Endothelial cell of umbilical vein (primary cell): ENCODE results near the gene COL19A1. TPM values are rescaled to one million over a fixed set of nuclear protein-coding genes. Genes with fewer than 3 reads are reported as not detected.

Source experiments
- BruUV-seq: library from RNA; stranded (reverse); fragments of 400-500 nt; replicated peaks from 2 replicates; lab custom pipeline; 2021; lab: Mats Ljungman, UMichigan
- CTCF ChIA-PET: fragments of 300-600, 350-600 bp; sonication (Branson Sonifier 250); formaldehyde crosslinking; loops from one replicate; lab custom pipeline; 2021; ENCODE audit warnings: antibody characterized with exemption, inconsistent platforms; lab: Charles Lee
- POLR2A ChIA-PET: fragments of 300-600, 350-600 bp; sonication (Branson Sonifier 250); formaldehyde crosslinking; loops from one replicate; lab custom pipeline; 2021; ENCODE audit warnings: antibody characterized with exemption, inconsistent platforms; lab: Charles Lee
- DNase-seq: peaks from one replicate; pipeline ENCODE4 v3.0.0-alpha.2; 2011; ENCODE audit warnings: low read depth, low spot score
- FAIRE-seq: peaks from 2 replicates; lab custom pipeline; 2011; peaks lifted over from hg19 to GRCh38; lab: Jason Lieb, UNC
- H2AFZ ChIP-seq: 2 replicates; pipeline ENCODE4 v1.6.0; 2012; ENCODE audit warnings: low read depth, low read length, control low read depth, inconsistent platforms
- H3K27ac ChIP-seq: 2 replicates; pipeline ENCODE4 v1.5.1; 2011; ENCODE audit warnings: low read depth, mild to moderate bottlenecking, control low read depth, low read length, moderate library complexity; ENCODE audit not compliant: insufficient read depth
- H3K27me3 ChIP-seq, 2 experiments: 2 replicates each; pipeline versions ENCODE4 v1.6.0 to v1.6.1; 2011; ENCODE audit warnings: low read length in 2 of 2, mixed read lengths in 1 of 2; ENCODE audit not compliant: control insufficient read depth in 2 of 2, insufficient read depth in 2 of 2
- H3K36me3 ChIP-seq, 2 experiments: 2 replicates in 1 of 2; 3 replicates in 1 of 2; pipeline ENCODE4 v1.5.1; 2011; ENCODE audit warnings: low read length in 2 of 2, mild to moderate bottlenecking in 1 of 2, moderate library complexity in 1 of 2; ENCODE audit not compliant: control insufficient read depth in 2 of 2, insufficient read depth in 2 of 2; ENCODE audit errors: extremely low read depth in 1 of 2
- H3K4me1 ChIP-seq: 3 replicates; pipeline ENCODE4 v1.5.1; 2011; ENCODE audit warnings: mild to moderate bottlenecking, low read length; ENCODE audit not compliant: control insufficient read depth, insufficient read depth; ENCODE audit errors: extremely low read depth
- H3K4me2 ChIP-seq: 2 replicates; pipeline ENCODE4 v1.6.1; 2011; ENCODE audit warnings: low read length, control low read depth, mixed read lengths; ENCODE audit not compliant: insufficient read depth
- H3K4me3 ChIP-seq, 3 experiments: fragments of 200-600 bp in 1 of 3; sonication (generic), shearing (Covaris generic) in 1 of 3; replicated peaks in 1 of 3; 2 replicates each; pipeline ENCODE4 v1.5.1; 2011 to 2016; ENCODE audit warnings: control low read depth in 3 of 3, low read length in 3 of 3, mild to moderate bottlenecking in 2 of 3, inconsistent platforms in 1 of 3, low read depth in 1 of 3, moderate library complexity in 1 of 3; ENCODE audit not compliant: insufficient read depth in 1 of 3
- H3K79me2 ChIP-seq: 2 replicates; pipeline ENCODE4 v1.6.0; 2012; ENCODE audit warnings: low read length, inconsistent platforms; ENCODE audit not compliant: control insufficient read depth, insufficient read depth
- H3K9ac ChIP-seq: replicated peaks from 2 replicates; pipeline ENCODE3; 2011; ENCODE audit warnings: low read length, control low read depth; ENCODE audit not compliant: insufficient read depth; ENCODE audit errors: extremely low read depth
- H3K9me1 ChIP-seq: replicated peaks from 3 replicates; pipeline ENCODE4 v1.6.0; 2011; ENCODE audit warnings: mild to moderate bottlenecking, low read length; ENCODE audit not compliant: control insufficient read depth, insufficient read depth; ENCODE audit errors: extremely low read depth
- H3K9me3 ChIP-seq: replicated peaks from 2 replicates; pipeline ENCODE4 v1.5.1; 2012; ENCODE audit warnings: low read length, inconsistent platforms; ENCODE audit not compliant: control insufficient read depth, insufficient read depth
- H4K20me1 ChIP-seq: replicated peaks from 2 replicates; pipeline ENCODE3; 2011; ENCODE audit warnings: mild to moderate bottlenecking, low read length; ENCODE audit not compliant: control insufficient read depth, insufficient read depth; ENCODE audit errors: extremely low read depth
- EZH2 ChIP-seq: IDR thresholded peaks from 2 replicates; pipeline ENCODE4 v1.6.1; 2012; ENCODE audit warnings: borderline replicate concordance, low read depth, mild to moderate bottlenecking, moderate library complexity, low read length, inconsistent platforms; ENCODE audit not compliant: severe bottlenecking
- FOS ChIP-seq: IDR thresholded peaks from 2 replicates; pipeline ENCODE4 v1.6.1; 2011; ENCODE audit warnings: mild to moderate bottlenecking, low read length, moderate library complexity, borderline replicate concordance; ENCODE audit not compliant: insufficient read depth
- GATA2 ChIP-seq: IDR thresholded peaks from 2 replicates; pipeline ENCODE4 v1.7.0; 2011; ENCODE audit warnings: low read depth, mild to moderate bottlenecking, moderate library complexity, mixed read lengths, low read length; ENCODE audit not compliant: insufficient read length, insufficient read depth
- JUN ChIP-seq: IDR thresholded peaks from 2 replicates; pipeline ENCODE4 v1.6.1; 2011; ENCODE audit warnings: borderline replicate concordance, low read depth; ENCODE audit not compliant: insufficient read length, insufficient read depth
- MYC ChIP-seq: IDR thresholded peaks from one replicate; pipeline ENCODE4 v1.6.1; 2011; ENCODE audit warnings: mild to moderate bottlenecking, low read depth, low read length
- POLR2A ChIP-seq: IDR thresholded peaks from 2 replicates; pipeline ENCODE4 v1.6.1; 2012; ENCODE audit warnings: low read depth, mild to moderate bottlenecking, control low read depth, low read length
- POLR2AphosphoS5 ChIP-seq: IDR thresholded peaks from 2 replicates; pipeline ENCODE4 v1.6.1; 2012; ENCODE audit warnings: low read depth, mild to moderate bottlenecking, control low read depth, low read length, moderate library complexity; ENCODE audit not compliant: insufficient read depth
- dilution Hi-C: fragments of 300-500 bp; cut with MboI; formaldehyde crosslinking; loops from one replicate; pipeline ENCODE4 v1.15.0; 2019; ENCODE audit warnings: low sequenced_read_pairs; ENCODE audit not compliant: extremely low pct_ligation_motif_present
- intact Hi-C: fragments of 100-400 bp; cut with micrococcal nuclease; formaldehyde crosslinking; loops from one replicate; pipeline ENCODE4 v1.10.0; 2022
- polyA plus RNA-seq, 4 experiments: library from polyadenylated mRNA; depleted of rRNA in 3 of 4; stranded (reverse) in 3 of 4; unstranded in 1 of 4; fragments of >200 nt; gene quantifications; 2 replicates each; pipeline versions ENCODE4 v1.2.1 to v1.2.3, GENCODE V29; 2011 to 2012; ENCODE audit warnings: missing spikeins in 1 of 4
- total RNA-seq: library from RNA; stranded (reverse); gene quantifications from 2 replicates; pipeline ENCODE4 v1.2.3, GENCODE V29; 2021
- TF ChIP-seq, protein P1 (sequence below): IDR thresholded peaks from 2 replicates; pipeline ENCODE4 v1.6.1; 2011; ENCODE audit not compliant: insufficient read depth, insufficient read length
- TF ChIP-seq, protein P2 (sequence below), 2 donors: IDR thresholded peaks; 1 replicate in 1 of 2; 2 replicates in 1 of 2; pipeline ENCODE4 v1.5.1; 2011; ENCODE audit warnings: low read length in 2 of 2, mild to moderate bottlenecking in 2 of 2, moderate library complexity in 2 of 2, control low read depth in 1 of 2, inconsistent platforms in 1 of 2, low read depth in 1 of 2; ENCODE audit not compliant: insufficient read depth in 1 of 2; ENCODE audit errors: extremely low read depth in 1 of 2

COL19A1 gene
- total and polyA plus RNA-seq, 2 donors (not counting 3 experiments of a cell fraction or from before 2014, with no cell fraction given): not detected

DNA sequence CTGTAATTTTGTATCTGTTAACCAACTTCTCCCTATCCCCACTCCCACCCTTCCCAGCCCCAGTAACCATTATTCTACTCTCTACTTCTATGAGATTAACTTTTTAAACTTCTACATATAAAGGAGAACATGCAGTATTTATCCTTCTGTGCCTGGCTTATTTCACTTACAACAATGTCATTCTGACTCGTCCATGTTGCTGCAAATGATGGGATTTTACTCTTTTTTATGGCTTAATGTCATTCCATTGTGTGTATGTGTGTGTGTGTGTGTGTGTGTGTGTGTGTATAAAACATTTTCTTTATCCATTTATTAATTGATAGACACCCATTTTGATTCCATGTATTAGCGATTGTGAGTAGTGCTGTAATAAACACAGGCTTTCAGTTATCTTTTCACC, 76.1 kb downstream of the COL19A1 start:
- BruUV-seq: no TSS peak
- ChIA-PET CTCF (no interaction called here), POLR2A (no interaction called here)
- H3K27ac ChIP-seq: no peak overlapping the region
- no peak overlapping the region for H3K4me3 ChIP-seq
- TF ChIP-seq MYC (no peak), POLR2AphosphoS5 (no peak), FOS (no peak), EZH2 (no peak), GATA2 (no peak), JUN (no peak), POLR2A (no peak)
- TF ChIP-seq, protein P1, sequence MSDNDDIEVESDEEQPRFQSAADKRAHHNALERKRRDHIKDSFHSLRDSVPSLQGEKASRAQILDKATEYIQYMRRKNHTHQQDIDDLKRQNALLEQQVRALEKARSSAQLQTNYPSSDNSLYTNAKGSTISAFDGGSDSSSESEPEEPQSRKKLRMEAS: no peak
- TF ChIP-seq, protein P2, sequence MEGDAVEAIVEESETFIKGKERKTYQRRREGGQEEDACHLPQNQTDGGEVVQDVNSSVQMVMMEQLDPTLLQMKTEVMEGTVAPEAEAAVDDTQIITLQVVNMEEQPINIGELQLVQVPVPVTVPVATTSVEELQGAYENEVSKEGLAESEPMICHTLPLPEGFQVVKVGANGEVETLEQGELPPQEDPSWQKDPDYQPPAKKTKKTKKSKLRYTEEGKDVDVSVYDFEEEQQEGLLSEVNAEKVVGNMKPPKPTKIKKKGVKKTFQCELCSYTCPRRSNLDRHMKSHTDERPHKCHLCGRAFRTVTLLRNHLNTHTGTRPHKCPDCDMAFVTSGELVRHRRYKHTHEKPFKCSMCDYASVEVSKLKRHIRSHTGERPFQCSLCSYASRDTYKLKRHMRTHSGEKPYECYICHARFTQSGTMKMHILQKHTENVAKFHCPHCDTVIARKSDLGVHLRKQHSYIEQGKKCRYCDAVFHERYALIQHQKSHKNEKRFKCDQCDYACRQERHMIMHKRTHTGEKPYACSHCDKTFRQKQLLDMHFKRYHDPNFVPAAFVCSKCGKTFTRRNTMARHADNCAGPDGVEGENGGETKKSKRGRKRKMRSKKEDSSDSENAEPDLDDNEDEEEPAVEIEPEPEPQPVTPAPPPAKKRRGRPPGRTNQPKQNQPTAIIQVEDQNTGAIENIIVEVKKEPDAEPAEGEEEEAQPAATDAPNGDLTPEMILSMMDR (IDR thresholded peaks at IDR 0.05; ENCODE audit: extremely low read depth in 1 of 2, insufficient read depth in 1 of 2, low read depth in 1 of 2, low read length in 2 of 2): no peak
- H3K79me2 ChIP-seq: no peaks in the 10 kb centered on the region
- no peak overlapping the region for H2AFZ ChIP-seq
- FAIRE-seq (no peak), DNase-seq (no peak)
- H3K9me1 ChIP-seq: no peaks in the 10 kb centered on the region
- intact Hi-C loops (no loop called here), dilution Hi-C loops (no loop called here)
- H3K9ac ChIP-seq: no peak overlapping the region
- H3K4me2 ChIP-seq: no peak overlapping the region
- no peaks in the 10 kb centered on the region for H3K9me3 ChIP-seq
- H4K20me1 ChIP-seq: no peaks in the 10 kb centered on the region
- H3K4me1 ChIP-seq: no peaks in the 10 kb centered on the region
- no peaks in the 10 kb centered on the region for H3K27me3 ChIP-seq
- no peaks in the 10 kb centered on the region for H3K36me3 ChIP-seq
